ENCODE results near the gene RBM14. TPM values are rescaled to one million over a fixed set of nuclear protein-coding genes. Genes with fewer than 3 reads are reported as not detected.

RBM14 gene
- total RNA-seq, 1 donor from 2014 or later, result 7.4 TPM

- Histone ChIP-seq H3K4me3 (ENCODE audit: low read depth, low read length) (no peak overlapping the region), H3K36me3 (ENCODE audit: control insufficient read depth, insufficient read depth, low read length) (peaks cover 30% of the 10 kb centered on the region), H3K27me3 (ENCODE audit: control insufficient read depth, insufficient read depth, low read length) (no peaks in the 10 kb centered on the region)
- TF ChIP-seq CTCF (IDR thresholded peaks at IDR 0.05; ENCODE audit: insufficient read depth, low read length, severe bottlenecking), result no peak
- no peak for FAIRE-seq
- no peak for DNase-seq (ENCODE audit: low read depth)
Observed at GRCh38 chr11:66641834-66642233, 25.4 kb downstream of the RBM14 start.

- FAIRE-seq, result no peak
- H3K27me3 ChIP-seq (ENCODE audit: control insufficient read depth, insufficient read depth, low read length), result no peaks in the 10 kb centered on the region
- no peak overlapping the region for H3K4me3 ChIP-seq (ENCODE audit: low read depth, low read length)
- DNase-seq (ENCODE audit: low read depth), result no peak
- TF ChIP-seq CTCF (IDR thresholded peaks at IDR 0.05; ENCODE audit: insufficient read depth, low read length, severe bottlenecking), result no peak
- peaks cover 35% of the 10 kb centered on the region for H3K36me3 ChIP-seq (ENCODE audit: control insufficient read depth, insufficient read depth, low read length)
Observed at GRCh38 chr11:66643745-66644437, 27.5 kb downstream of the RBM14 start.

- Histone ChIP-seq H3K36me3 (ENCODE audit: control insufficient read depth, insufficient read depth, low read length) (peaks cover 33% of the 10 kb centered on the region), H3K27me3 (ENCODE audit: control insufficient read depth, insufficient read depth, low read length) (no peaks in the 10 kb centered on the region), H3K4me3 (ENCODE audit: low read depth, low read length) (no peak overlapping the region)
- DNase-seq (ENCODE audit: low read depth) (no peak), FAIRE-seq (no peak)
- TF ChIP-seq CTCF (IDR thresholded peaks at IDR 0.05; ENCODE audit: insufficient read depth, low read length, severe bottlenecking), result no peak
Observed at GRCh38 chr11:66646828-66647227, 30.4 kb downstream of the RBM14 start.

GRCh38 chr11:66649903-66650302, 33.5 kb downstream of the RBM14 start:
- no peak overlapping the region for H3K4me3 ChIP-seq (ENCODE audit: low read depth, low read length)
- TF ChIP-seq CTCF (IDR thresholded peaks at IDR 0.05; ENCODE audit: insufficient read depth, low read length, severe bottlenecking), result no peak
- H3K36me3 ChIP-seq (ENCODE audit: control insufficient read depth, insufficient read depth, low read length), result peaks cover 23% of the 10 kb centered on the region
- no peaks in the 10 kb centered on the region for H3K27me3 ChIP-seq (ENCODE audit: control insufficient read depth, insufficient read depth, low read length)
- DNase-seq (ENCODE audit: low read depth), result no peak
- no peak for FAIRE-seq

- peaks cover 16% of the 10 kb centered on the region for H3K36me3 ChIP-seq (ENCODE audit: control insufficient read depth, insufficient read depth, low read length)
Observed at GRCh38 chr11:66651016-66651415, 34.6 kb downstream of the RBM14 start.

More at GRCh38 chr11:66651016-66651415, 34.6 kb downstream of the RBM14 start:
- no peaks in the 10 kb centered on the region for H3K27me3 ChIP-seq (ENCODE audit: control insufficient read depth, insufficient read depth, low read length)
- FAIRE-seq (no peak), DNase-seq (ENCODE audit: low read depth) (peak; percentile 43)
- H3K4me3 ChIP-seq (ENCODE audit: low read depth, low read length), result no peak overlapping the region
- TF ChIP-seq CTCF (IDR thresholded peaks at IDR 0.05; ENCODE audit: insufficient read depth, low read length, severe bottlenecking), result no peak
